Adipocyte (in vitro differentiated cells): ENCODE results near the gene CSK.

Experiments used
- DNase-seq: peaks from one replicate; pipeline ENCODE4 v3.0.0-alpha.2; 2015; ENCODE audit warnings: low read depth
- H3K27me3 ChIP-seq: replicated peaks from 2 replicates; pipeline ENCODE4 v1.7.0; 2013; ENCODE audit warnings: mild to moderate bottlenecking, low read length, moderate library complexity; ENCODE audit not compliant: control insufficient read depth, insufficient read depth
- H3K36me3 ChIP-seq: 2 replicates; pipeline ENCODE4 v1.7.0; 2013; ENCODE audit warnings: low read length, mild to moderate bottlenecking, moderate library complexity; ENCODE audit not compliant: control insufficient read depth, insufficient read depth, severe bottlenecking
- H3K4me1 ChIP-seq: 2 replicates; pipeline ENCODE4 v1.7.0; 2013; ENCODE audit warnings: mild to moderate bottlenecking, low read length, moderate library complexity; ENCODE audit not compliant: control insufficient read depth, insufficient read depth
- H3K4me3 ChIP-seq: 2 replicates; pipeline ENCODE4 v1.7.0; 2013; ENCODE audit warnings: mild to moderate bottlenecking, low read length, moderate library complexity
- H3K9ac ChIP-seq: 2 replicates; pipeline ENCODE4 v1.7.0; 2013; ENCODE audit warnings: mild to moderate bottlenecking, low read length, moderate library complexity
- H3K9me3 ChIP-seq: 2 replicates; pipeline ENCODE4 v1.7.0; 2013; ENCODE audit warnings: mild to moderate bottlenecking, low read length, moderate library complexity; ENCODE audit not compliant: control insufficient read depth

CSK gene

GRCh38 chr15:74752531-74752930 is 29.3 kb upstream of the CSK start:
- H3K27me3 ChIP-seq = peaks cover 16% of the 10 kb centered on the region
- H3K9ac ChIP-seq = no peak overlapping the region
- peak; percentile 72 for DNase-seq
- no peaks in the 10 kb centered on the region for H3K9me3 ChIP-seq
- H3K36me3 ChIP-seq = no peaks in the 10 kb centered on the region
- H3K4me3 ChIP-seq = no peak overlapping the region
- peaks cover 8% of the 10 kb centered on the region for H3K4me1 ChIP-seq

GRCh38 chr15:74754593-74755215 is 27.2 kb upstream of the CSK start:
- Histone ChIP-seq H3K9ac (no peak overlapping the region), H3K27me3 (peaks cover 24% of the 10 kb centered on the region), H3K9me3 (no peaks in the 10 kb centered on the region), H3K36me3 (no peaks in the 10 kb centered on the region), H3K4me1 (peaks cover 8% of the 10 kb centered on the region), H3K4me3 (no peak overlapping the region)
- DNase-seq = no peak

- Histone ChIP-seq H3K36me3 (no peaks in the 10 kb centered on the region), H3K9me3 (no peaks in the 10 kb centered on the region), H3K4me1 (no peaks in the 10 kb centered on the region), H3K4me3 (no peak overlapping the region), H3K9ac (no peak overlapping the region), H3K27me3 (peaks cover 41% of the 10 kb centered on the region)
- no peak for DNase-seq
These were observed 23.1 kb upstream of the CSK start for GRCh38 chr15:74758736-74759135.

GRCh38 chr15:74762791-74763150 is 19.1 kb upstream of the CSK start:
- Histone ChIP-seq H3K9me3 (no peaks in the 10 kb centered on the region), H3K9ac (no peak overlapping the region), H3K36me3 (no peaks in the 10 kb centered on the region), H3K4me1 (no peaks in the 10 kb centered on the region), H3K4me3 (no peak overlapping the region), H3K27me3 (peaks cover 43% of the 10 kb centered on the region)
- no peak for DNase-seq

- DNase-seq = no peak
- no peaks in the 10 kb centered on the region for H3K9me3 ChIP-seq
- no peak overlapping the region for H3K4me3 ChIP-seq
- no peaks in the 10 kb centered on the region for H3K36me3 ChIP-seq
- no peaks in the 10 kb centered on the region for H3K4me1 ChIP-seq
- H3K27me3 ChIP-seq = peaks cover 48% of the 10 kb centered on the region
- H3K9ac ChIP-seq = no peak overlapping the region
These were observed 18.5 kb upstream of the CSK start for GRCh38 chr15:74763416-74763815.

GRCh38 chr15:74767167-74768098 is 14.4 kb upstream of the CSK start:
- Histone ChIP-seq H3K27me3 (peaks cover 37% of the 10 kb centered on the region), H3K4me3 (no peak overlapping the region)

GRCh38 chr15:74768099-74768770 is 13.6 kb upstream of the CSK start:
- H3K4me3 ChIP-seq = no peak overlapping the region
- H3K9me3 ChIP-seq = no peaks in the 10 kb centered on the region
- DNase-seq = no peak

More at GRCh38 chr15:74767167-74768098, 14.4 kb upstream of the CSK start:
- no peaks in the 10 kb centered on the region for H3K4me1 ChIP-seq
- H3K9me3 ChIP-seq = no peaks in the 10 kb centered on the region
- no peaks in the 10 kb centered on the region for H3K36me3 ChIP-seq
- DNase-seq = no peak
- H3K9ac ChIP-seq = no peak overlapping the region

GRCh38 chr15:74768771-74769342 is 13.0 kb upstream of the CSK start:
- Histone ChIP-seq H3K4me3 (no peak overlapping the region), H3K27me3 (peaks cover 27% of the 10 kb centered on the region), H3K36me3 (no peaks in the 10 kb centered on the region), H3K4me1 (no peaks in the 10 kb centered on the region), H3K9ac (no peak overlapping the region), H3K9me3 (no peaks in the 10 kb centered on the region)
- peak; percentile 85 for DNase-seq

More at GRCh38 chr15:74768099-74768770, 13.6 kb upstream of the CSK start:
- Histone ChIP-seq H3K36me3 (no peaks in the 10 kb centered on the region), H3K4me1 (no peaks in the 10 kb centered on the region), H3K27me3 (peaks cover 33% of the 10 kb centered on the region), H3K9ac (no peak overlapping the region)

GRCh38 chr15:74769463-74770025 is 12.3 kb upstream of the CSK start:
- Histone ChIP-seq H3K36me3 (no peaks in the 10 kb centered on the region), H3K4me1 (no peaks in the 10 kb centered on the region), H3K9me3 (no peaks in the 10 kb centered on the region), H3K9ac (no peak overlapping the region), H3K27me3 (peaks cover 27% of the 10 kb centered on the region), H3K4me3 (no peak overlapping the region)
- DNase-seq = no peak

GRCh38 chr15:74770211-74770903 is 11.5 kb upstream of the CSK start:
- H3K36me3 ChIP-seq = no peaks in the 10 kb centered on the region
- DNase-seq = no peak

More at GRCh38 chr15:74770211-74770903, 11.5 kb upstream of the CSK start:
- no peaks in the 10 kb centered on the region for H3K4me1 ChIP-seq
- H3K9me3 ChIP-seq = no peaks in the 10 kb centered on the region
- H3K4me3 ChIP-seq = no peak overlapping the region
- no peak overlapping the region for H3K9ac ChIP-seq
- peaks cover 27% of the 10 kb centered on the region for H3K27me3 ChIP-seq
